AG09319 (cell line): ENCODE data around the gene KRT15.

Experiments used
- DNase-seq: peaks from one replicate; pipeline ENCODE4 v3.0.0-alpha.2; 2010; ENCODE audit warnings: low read depth; ENCODE audit errors: extremely low read depth
- TF ChIP-seq, protein P1 (sequence below): IDR thresholded peaks from 2 replicates; pipeline ENCODE4 v1.5.1; 2011; ENCODE audit warnings: low read depth, mild to moderate bottlenecking, inconsistent platforms, low read length, moderate library complexity

The KRT15 gene

DNA sequence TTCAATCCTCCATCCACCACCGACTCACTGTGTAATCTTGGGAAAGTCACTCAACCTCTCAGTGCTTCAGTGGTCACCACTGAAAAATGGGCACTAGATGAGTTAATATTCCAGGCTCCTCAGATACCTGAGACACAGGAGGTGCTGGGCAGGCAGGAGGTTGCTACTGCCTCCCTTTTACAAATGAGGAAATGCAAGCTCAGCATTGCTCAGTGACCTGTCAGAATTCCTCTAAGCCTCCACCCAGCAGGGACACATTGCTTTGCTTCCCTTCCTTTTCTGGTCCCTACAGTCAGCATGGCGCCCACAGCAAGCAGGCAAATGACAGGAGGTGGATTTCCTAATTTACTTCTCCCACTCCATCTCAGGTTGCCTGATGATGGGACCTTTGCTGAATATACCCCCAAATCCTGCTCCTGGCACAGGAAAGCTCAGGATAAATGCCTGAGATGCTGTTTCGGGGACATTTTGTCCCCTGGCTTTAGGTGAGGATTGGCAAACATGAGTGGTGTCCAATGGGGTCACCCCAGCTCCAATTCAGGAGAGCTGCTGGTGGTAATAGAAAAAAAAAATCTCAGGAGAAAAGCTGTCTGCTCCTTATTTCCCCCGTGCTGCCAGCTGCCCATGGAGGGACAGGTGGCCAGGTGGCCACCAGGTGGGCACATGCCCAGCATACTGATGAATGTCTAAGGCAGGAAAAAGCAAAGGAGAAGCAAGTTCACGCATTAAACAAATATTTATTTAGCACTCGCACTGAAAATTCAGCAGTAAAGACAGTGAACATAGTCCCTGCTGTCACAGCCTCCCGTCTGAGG, 8.2 kb downstream of the KRT15 start:
- DNase-seq: no peak
- TF ChIP-seq, protein P1, sequence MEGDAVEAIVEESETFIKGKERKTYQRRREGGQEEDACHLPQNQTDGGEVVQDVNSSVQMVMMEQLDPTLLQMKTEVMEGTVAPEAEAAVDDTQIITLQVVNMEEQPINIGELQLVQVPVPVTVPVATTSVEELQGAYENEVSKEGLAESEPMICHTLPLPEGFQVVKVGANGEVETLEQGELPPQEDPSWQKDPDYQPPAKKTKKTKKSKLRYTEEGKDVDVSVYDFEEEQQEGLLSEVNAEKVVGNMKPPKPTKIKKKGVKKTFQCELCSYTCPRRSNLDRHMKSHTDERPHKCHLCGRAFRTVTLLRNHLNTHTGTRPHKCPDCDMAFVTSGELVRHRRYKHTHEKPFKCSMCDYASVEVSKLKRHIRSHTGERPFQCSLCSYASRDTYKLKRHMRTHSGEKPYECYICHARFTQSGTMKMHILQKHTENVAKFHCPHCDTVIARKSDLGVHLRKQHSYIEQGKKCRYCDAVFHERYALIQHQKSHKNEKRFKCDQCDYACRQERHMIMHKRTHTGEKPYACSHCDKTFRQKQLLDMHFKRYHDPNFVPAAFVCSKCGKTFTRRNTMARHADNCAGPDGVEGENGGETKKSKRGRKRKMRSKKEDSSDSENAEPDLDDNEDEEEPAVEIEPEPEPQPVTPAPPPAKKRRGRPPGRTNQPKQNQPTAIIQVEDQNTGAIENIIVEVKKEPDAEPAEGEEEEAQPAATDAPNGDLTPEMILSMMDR: no peak

DNA sequence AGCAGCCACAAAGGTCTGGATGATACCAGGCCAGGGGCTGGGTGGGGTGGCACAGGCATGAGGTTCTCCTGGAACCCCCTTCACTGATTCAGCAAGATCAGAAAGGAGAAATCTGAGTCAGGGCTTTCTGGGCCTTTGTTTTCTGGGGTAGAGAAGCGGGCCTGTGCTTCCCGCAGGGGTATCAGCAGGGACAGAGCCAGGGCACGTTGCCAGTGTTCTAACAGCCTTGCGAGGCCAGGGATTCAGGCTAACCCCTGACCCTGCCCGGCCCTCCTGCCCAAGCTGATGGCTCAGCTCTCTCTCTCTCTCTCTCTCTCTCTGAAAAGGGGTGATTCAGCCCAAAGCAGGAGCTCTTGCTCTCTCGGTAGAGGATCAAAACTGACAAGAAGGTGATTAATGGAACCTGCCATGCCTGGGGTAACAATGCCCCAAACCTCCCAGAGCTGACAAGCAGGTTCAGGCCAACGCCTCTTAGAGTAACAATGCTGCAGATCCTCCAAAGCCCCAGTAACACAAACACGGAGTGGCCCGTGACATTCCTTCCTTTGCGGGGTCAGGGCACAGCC, 11.3 kb downstream of the KRT15 start:
- DNase-seq: no peak
- TF ChIP-seq, protein P1: no peak

DNA sequence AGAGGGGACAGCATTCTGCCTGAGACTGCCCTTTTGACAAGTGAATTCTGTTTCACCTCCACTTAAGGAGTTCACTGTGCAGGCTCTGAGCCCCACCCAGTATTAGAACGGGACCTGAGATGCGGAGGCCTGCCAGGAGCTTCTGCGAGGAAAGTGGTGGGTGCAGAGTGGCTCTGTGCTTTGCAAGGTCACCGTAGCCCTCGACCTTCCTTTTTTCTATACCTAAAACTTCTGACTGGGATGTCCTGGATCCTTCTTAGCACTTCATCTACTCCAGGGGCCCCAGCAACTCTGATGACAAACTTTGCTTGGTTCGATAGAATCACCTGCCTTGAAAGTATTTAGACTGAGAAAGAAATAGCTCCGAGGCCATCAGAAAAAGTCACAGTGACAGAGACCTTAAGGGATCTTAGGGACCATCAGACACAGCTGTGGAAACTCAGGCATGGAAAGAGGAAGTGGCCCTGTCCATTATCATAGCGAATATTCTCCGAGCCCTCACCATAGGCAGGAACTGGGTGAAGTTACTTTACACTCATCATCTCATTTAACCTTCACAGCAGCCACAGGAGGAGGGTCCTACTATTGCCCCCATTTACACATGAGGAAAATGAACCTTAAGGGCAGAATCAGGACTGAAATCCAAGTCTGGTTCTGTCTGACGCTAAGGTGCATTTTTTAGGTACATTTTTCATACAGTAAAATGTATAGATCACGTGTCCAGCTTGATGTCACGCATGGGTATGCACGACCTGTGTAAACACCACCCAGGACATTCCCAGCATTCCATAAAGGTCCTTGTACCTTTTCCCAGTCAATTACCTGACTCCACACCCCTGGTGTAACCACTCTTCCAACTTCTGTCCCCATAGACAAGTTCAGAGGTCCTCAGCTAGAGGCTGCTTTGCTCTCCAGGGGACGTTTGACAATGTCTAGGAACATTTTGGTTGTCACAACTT, 12.6 kb downstream of the KRT15 start:
- no peak for DNase-seq
- TF ChIP-seq, protein P1: no peak

DNA sequence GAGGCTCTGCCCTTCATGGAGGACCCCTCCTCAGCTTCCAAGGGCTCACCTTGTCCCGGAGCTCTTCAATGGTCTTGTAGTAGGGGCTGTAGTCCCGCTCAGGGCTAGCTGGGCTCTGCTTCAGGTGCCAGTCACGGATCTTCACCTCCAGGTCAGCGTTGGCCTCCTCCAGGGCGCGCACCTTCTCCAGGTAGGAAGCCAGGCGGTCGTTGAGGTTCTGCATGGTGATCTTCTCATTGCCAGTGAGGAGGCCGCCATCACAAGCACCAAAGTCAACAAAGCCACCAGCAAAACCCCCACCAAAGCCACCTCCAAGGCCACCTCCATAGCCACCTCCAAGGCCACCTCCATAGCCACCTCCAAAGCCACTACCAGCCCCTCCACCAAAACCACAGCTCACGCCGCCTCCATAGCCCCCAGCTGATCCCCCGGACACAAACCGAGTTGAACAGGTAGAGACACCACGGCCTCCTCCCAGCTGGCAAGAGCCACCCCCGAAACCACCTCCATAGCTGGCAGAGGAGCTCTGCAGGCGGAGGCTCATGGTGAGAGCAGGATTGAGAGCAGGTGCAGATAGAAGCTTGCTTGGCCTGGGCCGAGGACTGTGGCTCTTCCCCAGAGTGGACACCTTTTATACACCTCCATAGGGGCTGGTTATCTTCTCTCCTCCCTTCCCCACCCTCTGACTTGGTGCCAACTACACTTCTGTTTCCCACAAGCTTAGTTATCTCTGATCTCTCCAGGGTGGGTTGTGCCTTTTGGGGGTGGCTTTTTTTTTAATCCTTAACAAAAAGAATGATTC, 13.5 kb downstream of the KRT15 start, which contains the start of gene KRT13:
Gene KRT13 (minus strand): TSS at position 606 of the 802 bp plus-strand sequence. CDS start 62 bp downstream, at position 544.
- TF ChIP-seq, protein P1: no peak
- no peak for DNase-seq

DNA sequence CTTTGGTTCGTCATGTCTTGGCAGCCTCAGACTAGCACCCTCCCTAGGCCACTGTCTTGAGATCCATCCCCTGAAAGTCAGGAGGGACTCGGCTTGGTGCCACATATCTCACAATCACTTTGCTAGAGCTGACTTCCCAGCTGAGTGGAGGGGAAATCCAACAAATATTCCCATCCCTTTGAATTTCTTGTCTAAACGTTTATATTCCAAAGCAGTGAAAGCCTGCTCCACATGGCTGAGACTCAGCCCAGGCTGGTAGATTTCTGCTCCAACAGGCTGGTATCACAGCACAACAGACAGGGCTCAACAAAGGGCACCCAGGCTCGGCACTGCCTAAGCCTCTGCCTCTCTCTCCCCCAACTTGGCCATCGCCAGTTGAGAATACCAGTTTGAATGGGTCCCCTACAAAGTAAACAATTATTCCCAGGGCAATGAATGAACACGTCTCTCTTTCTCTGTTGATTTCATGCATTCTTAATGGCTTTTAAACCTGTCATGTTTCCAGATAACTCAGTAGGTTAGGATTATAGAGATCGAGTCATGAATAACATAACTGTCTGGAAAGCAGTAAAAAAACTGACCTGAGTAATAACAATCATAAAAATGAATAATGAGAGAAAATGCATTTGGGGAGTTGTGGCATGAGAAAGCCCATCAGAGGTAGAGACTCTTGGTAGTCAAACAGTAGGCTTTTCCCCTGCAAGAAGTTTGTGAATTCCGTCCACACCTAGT, 14.3 kb downstream of the KRT15 start:
- no peak for DNase-seq
- TF ChIP-seq, protein P1: no peak

DNA sequence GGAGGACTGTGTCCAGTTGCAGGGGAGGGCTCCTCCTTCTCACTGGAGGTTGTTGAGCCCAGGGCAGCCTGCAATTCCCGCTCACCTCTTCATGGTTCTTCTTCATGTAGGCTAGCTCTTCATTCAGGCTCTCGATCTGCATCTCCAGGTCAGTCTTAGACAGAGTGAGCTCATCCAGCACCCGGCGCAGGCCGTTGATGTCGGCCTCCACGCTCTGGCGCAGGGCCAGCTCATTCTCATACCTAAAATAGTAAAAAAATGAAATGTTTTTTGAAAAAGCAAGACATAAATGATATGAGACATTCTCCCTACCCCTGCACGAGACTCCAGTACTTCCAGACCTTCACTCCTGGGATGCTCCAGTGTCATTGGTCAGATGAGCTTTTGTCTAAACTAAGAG, 15.5 kb downstream of the KRT15 start:
- DNase-seq: no peak
- TF ChIP-seq, protein P1: no peak
